ENCODE measurements around the gene TSPAN17.

The TSPAN17 gene

GRCh38 chr5:176628406-176629228 is 18.7 kb upstream of the TSPAN17 start:
- TF ChIP-seq FOXP2 (optimal IDR thresholded peaks at IDR 0.05; ENCODE audit: borderline replicate concordance, extremely low read depth, extremely low read length, insufficient read depth) (no peak), TAF1 (IDR thresholded peaks at IDR 0.05; ENCODE audit: borderline replicate concordance, insufficient read depth, low read length) (no peak), REST (IDR thresholded peaks at IDR 0.05; ENCODE audit: insufficient read depth in 1 of 2, low read depth in 2 of 2, low read length in 2 of 2) (no peak), POLR2AphosphoS5 (IDR thresholded peaks at IDR 0.05; ENCODE audit: low read depth, low read length) (no peak), SIN3A (IDR thresholded peaks at IDR 0.05; ENCODE audit: borderline replicate concordance, insufficient read depth, low read length) (no peak)

- no peak for TF ChIP-seq POLR2AphosphoS5 (IDR thresholded peaks at IDR 0.05; ENCODE audit: low read depth, low read length)
- no peak for TF ChIP-seq SIN3A (IDR thresholded peaks at IDR 0.05; ENCODE audit: borderline replicate concordance, insufficient read depth, low read length)
- no peak for TF ChIP-seq TAF1 (IDR thresholded peaks at IDR 0.05; ENCODE audit: borderline replicate concordance, insufficient read depth, low read length)
- no peak for TF ChIP-seq FOXP2 (optimal IDR thresholded peaks at IDR 0.05; ENCODE audit: borderline replicate concordance, extremely low read depth, extremely low read length, insufficient read depth)
- TF ChIP-seq REST (IDR thresholded peaks at IDR 0.05; ENCODE audit: insufficient read depth in 1 of 2, low read depth in 2 of 2, low read length in 2 of 2): no peak
Measured at GRCh38 chr5:176629317-176629852, 17.9 kb upstream of the TSPAN17 start.

GRCh38 chr5:176629853-176630680 is 17.2 kb upstream of the TSPAN17 start, which contains the start of the genes EIF4E1B and SNCB:
EIF4E1B (plus strand) TSS chr5:176630675; CDS start chr5:176642788, 12,113 bp downstream.
SNCB (minus strand) TSS chr5:176630534; CDS start chr5:176629654, 880 bp downstream.
- TF ChIP-seq REST (IDR thresholded peaks at IDR 0.05; ENCODE audit: insufficient read depth in 1 of 2, low read depth in 2 of 2, low read length in 2 of 2) (no peak), SIN3A (IDR thresholded peaks at IDR 0.05; ENCODE audit: borderline replicate concordance, insufficient read depth, low read length) (no peak)

GRCh38 chr5:176630681-176631222 is 16.5 kb upstream of the TSPAN17 start:
- no peak for TF ChIP-seq REST (IDR thresholded peaks at IDR 0.05; ENCODE audit: insufficient read depth in 1 of 2, low read depth in 2 of 2, low read length in 2 of 2)
- no peak for TF ChIP-seq FOXP2 (optimal IDR thresholded peaks at IDR 0.05; ENCODE audit: borderline replicate concordance, extremely low read depth, extremely low read length, insufficient read depth)
- no peak for TF ChIP-seq TAF1 (IDR thresholded peaks at IDR 0.05; ENCODE audit: borderline replicate concordance, insufficient read depth, low read length)
- no peak for TF ChIP-seq SIN3A (IDR thresholded peaks at IDR 0.05; ENCODE audit: borderline replicate concordance, insufficient read depth, low read length)
- no peak for TF ChIP-seq POLR2AphosphoS5 (IDR thresholded peaks at IDR 0.05; ENCODE audit: low read depth, low read length)

Data from PFSK-1 (cell line).